Cardiac fibroblast (primary cell): ENCODE measurements around the gene SMYD5.
"Not testable (repeated sequence)": the region's sequence is repeated elsewhere in the genome, so short reads cannot be mapped to it uniquely, and the experiment has no call there.

Source experiments
- DNase-seq, 2 donors: peaks; one replicate each; pipeline versions ENCODE4 v3.0.0 to v3.0.0-alpha.2; 2010; ENCODE audit warnings: low read depth in 2 of 2
- H3K4me3 ChIP-seq, 2 donors: replicated peaks in 1 of 2; 1 replicate in 1 of 2; 2 replicates in 1 of 2; pipeline ENCODE4 v1.5.1; 2011; ENCODE audit warnings: low read depth in 2 of 2, low read length in 2 of 2, mild to moderate bottlenecking in 2 of 2, moderate library complexity in 1 of 2
- CTCF ChIP-seq: IDR thresholded peaks from one replicate; pipeline ENCODE4 v1.5.1; 2011; ENCODE audit warnings: low read depth, mild to moderate bottlenecking, low read length, inconsistent platforms

Gene SMYD5

DNA sequence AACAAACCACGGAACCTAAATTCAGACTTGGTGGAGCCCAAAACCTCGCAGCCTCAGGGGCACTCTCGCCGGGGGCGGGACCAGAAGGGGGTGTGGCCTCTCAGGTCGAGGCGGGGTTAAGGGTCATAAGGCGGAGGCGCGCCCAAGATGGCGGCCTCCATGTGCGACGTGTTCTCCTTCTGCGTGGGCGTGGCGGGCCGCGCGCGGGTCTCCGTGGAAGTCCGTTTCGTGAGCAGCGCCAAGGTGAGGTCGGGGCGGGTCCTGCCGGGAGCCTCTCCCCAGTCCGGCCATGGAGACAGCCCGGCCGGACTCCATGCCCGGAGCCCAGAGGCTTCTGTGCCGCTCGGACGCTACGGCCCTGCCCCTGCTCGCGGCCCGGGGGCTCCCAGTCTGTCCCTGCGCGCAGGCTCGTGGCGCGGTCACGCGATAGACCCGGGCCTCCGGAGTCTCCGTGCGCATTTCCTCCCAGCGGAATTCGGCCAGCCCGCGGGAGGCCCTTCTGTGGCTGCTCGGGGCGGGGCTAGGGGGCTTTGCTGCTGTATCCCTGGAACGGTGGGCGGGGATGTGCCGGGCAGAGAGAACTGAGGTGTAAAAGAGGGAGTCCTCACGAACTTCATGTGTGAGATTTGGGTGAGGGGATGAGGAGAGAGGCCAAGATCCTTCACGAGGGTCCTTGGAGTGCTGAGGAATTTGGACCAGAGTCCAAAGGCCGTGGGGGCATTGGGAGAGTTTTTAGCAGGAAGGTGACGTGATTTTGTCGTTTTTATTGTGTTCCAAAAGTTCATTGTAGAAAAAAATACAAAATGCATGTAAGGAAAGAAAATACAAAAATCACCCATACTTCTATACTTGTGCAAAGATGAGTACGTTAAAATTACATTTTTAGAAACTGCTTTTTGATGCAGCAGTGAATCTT lies at the start of gene SMYD5:
SMYD5 (plus strand) TSS at position 126 of the 916 bp plus-strand sequence; CDS start at position 148, 22 bp downstream.
- TF ChIP-seq CTCF = no peak
- DNase-seq = peak; percentile 87 to 92
- H3K4me3 ChIP-seq = peak within 1 kb of the TSS; percentile 69 to 86

GRCh38 chr2:73165978-73166377 lies 48.1 kb upstream of the SMYD5 start:
- not testable (repeated sequence) for DNase-seq, H3K4me3 ChIP-seq

GRCh38 chr2:73166813-73167212 lies 47.2 kb upstream of the SMYD5 start:
- not testable (repeated sequence) for H3K4me3 ChIP-seq, DNase-seq

DNA sequence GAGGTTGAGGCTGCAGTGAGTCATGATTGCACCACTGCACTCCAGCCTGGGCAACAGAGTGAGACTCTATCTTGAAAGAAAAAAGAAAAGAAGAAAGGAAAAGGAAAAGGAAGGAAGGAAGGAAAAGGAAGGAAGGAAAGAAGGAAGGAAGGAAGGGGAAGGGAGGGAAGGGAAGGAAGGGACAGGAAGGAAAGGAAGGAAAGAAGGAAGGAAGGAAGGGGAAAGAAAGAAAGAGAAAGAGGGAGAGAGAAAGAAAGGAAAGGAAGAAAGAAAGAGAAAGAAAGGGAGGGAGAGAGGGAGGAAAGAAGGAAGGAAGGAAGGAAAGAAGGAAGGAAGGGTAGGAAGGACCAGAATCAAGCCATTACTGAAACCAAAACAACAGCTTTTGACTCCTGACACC lies 45.7 kb upstream of the SMYD5 start:
- not testable (repeated sequence) for DNase-seq, H3K4me3 ChIP-seq

GRCh38 chr2:73170341-73170740 lies 43.7 kb upstream of the SMYD5 start:
- not testable (repeated sequence) for DNase-seq, H3K4me3 ChIP-seq

- TF ChIP-seq CTCF = no peak
- no peak overlapping the region for H3K4me3 ChIP-seq
- no peak for DNase-seq
These were observed 41.1 kb upstream of the SMYD5 start for GRCh38 chr2:73172963-73173362.

DNA sequence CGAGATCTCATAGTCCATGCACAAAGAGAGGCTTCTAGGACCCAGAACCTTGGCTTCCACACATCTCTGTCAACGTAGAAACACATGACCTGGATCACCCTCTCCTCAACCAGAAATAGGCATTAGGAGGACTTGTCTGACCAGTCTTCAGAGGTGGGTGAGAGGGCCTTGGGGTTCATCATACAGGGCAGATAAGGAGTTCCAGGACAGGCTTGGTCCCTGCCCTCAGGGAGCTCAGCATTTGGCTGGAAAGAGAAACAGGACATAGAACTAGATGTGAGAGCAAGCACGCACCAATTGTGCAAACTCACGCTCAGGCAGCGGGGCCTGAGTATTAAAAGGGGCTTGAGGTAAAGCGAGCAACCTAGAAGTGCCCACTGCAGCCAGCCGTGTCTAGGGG lies 40.3 kb upstream of the SMYD5 start:
- no peak for DNase-seq

GRCh38 chr2:73174244-73174643 lies 39.8 kb upstream of the SMYD5 start:
- no peak overlapping the region for H3K4me3 ChIP-seq
- TF ChIP-seq CTCF = no peak
- DNase-seq = no peak

More for the DNA sequence above, 40.3 kb upstream of the SMYD5 start:
- TF ChIP-seq CTCF = no peak
- H3K4me3 ChIP-seq = no peak overlapping the region
